Measurements from ENCODE around the gene SLC12A1.

GRCh38 chr15:48221885-48222284 lies 15.8 kb downstream of the SLC12A1 start:
- TF ChIP-seq CTCF (IDR thresholded peaks at IDR 0.05), result no peak
- no peak for TF ChIP-seq POLR2A (IDR thresholded peaks at IDR 0.05)

Data from Peyer's patch (tissue), 4 donors.